ENCODE results near the gene HS3ST2. TPM values are rescaled to one million over a fixed set of nuclear protein-coding genes. Genes with fewer than 3 reads are reported as not detected.

The HS3ST2 gene
- total RNA-seq, 1 experiment from 2014 or later, result 0.24 TPM

- CTCF ChIA-PET, result no interaction called here
- no peak for TF ChIP-seq EZH2 (IDR thresholded peaks at IDR 0.05; ENCODE audit: borderline replicate concordance, low read depth, low read length, poor library complexity, severe bottlenecking)
- no peak for TF ChIP-seq CTCF (conservative IDR thresholded peaks at IDR 0.05; ENCODE audit: low read depth, low read length)
- H3K4me3 ChIP-seq (ENCODE audit: low read depth, low read length, poor library complexity, severe bottlenecking), result no peak overlapping the region
- H3K4me1 ChIP-seq (ENCODE audit: insufficient read depth, low read length, poor library complexity, severe bottlenecking), result no peaks in the 10 kb centered on the region
- peaks cover 70% of the 10 kb centered on the region for H3K27me3 ChIP-seq (replicated peaks; ENCODE audit: insufficient read depth, low read depth, low read length, poor library complexity)
- BruUV-seq (replicated peaks), result no TSS peak
- POLR2A ChIA-PET (ENCODE audit: low non-redundant PET), result no interaction called here
- no peak overlapping the region for H3K27ac ChIP-seq (ENCODE audit: low read depth, low read length, poor library complexity, severe bottlenecking)
- no peaks in the 10 kb centered on the region for H3K36me3 ChIP-seq (ENCODE audit: insufficient read depth, low read length, poor library complexity, severe bottlenecking)
- H3K9me3 ChIP-seq (ENCODE audit: low read depth, low read length, poor library complexity, severe bottlenecking), result no peaks in the 10 kb centered on the region
- intact Hi-C loops (cut with micrococcal nuclease; ENCODE audit: unreplicated experiment), result loop anchor here (10.0 kb wide), 1 partner anchor 101 kb away; no protein-coding TSS in a partner anchor
- DNase-seq (ENCODE audit: low spot score), result no peak
Observed at GRCh38 chr16:22805326-22805725, 8.6 kb upstream of the HS3ST2 start.

GRCh38 chr16:22806811-22807210, 7.2 kb upstream of the HS3ST2 start:
- BruUV-seq (replicated peaks), result no TSS peak
- intact Hi-C loops (cut with micrococcal nuclease; ENCODE audit: unreplicated experiment), result loop anchor here (10.0 kb wide), 1 partner anchor 102 kb away; no protein-coding TSS in a partner anchor
- H3K36me3 ChIP-seq (ENCODE audit: insufficient read depth, low read length, poor library complexity, severe bottlenecking), result no peaks in the 10 kb centered on the region
- no peak overlapping the region for H3K4me3 ChIP-seq (ENCODE audit: low read depth, low read length, poor library complexity, severe bottlenecking)
- CTCF ChIA-PET, result no interaction called here
- no peak overlapping the region for H3K27ac ChIP-seq (ENCODE audit: low read depth, low read length, poor library complexity, severe bottlenecking)
- H3K27me3 ChIP-seq (replicated peaks; ENCODE audit: insufficient read depth, low read depth, low read length, poor library complexity), result peaks cover 78% of the 10 kb centered on the region
- H3K9me3 ChIP-seq (ENCODE audit: low read depth, low read length, poor library complexity, severe bottlenecking), result no peaks in the 10 kb centered on the region
- no peaks in the 10 kb centered on the region for H3K4me1 ChIP-seq (ENCODE audit: insufficient read depth, low read length, poor library complexity, severe bottlenecking)
- DNase-seq (ENCODE audit: low spot score), result no peak
- TF ChIP-seq EZH2 (IDR thresholded peaks at IDR 0.05; ENCODE audit: borderline replicate concordance, low read depth, low read length, poor library complexity, severe bottlenecking) (no peak), CTCF (conservative IDR thresholded peaks at IDR 0.05; ENCODE audit: low read depth, low read length) (no peak)
- POLR2A ChIA-PET (ENCODE audit: low non-redundant PET), result no interaction called here

- no peak for DNase-seq (ENCODE audit: low spot score)
- Histone ChIP-seq H3K4me1 (ENCODE audit: insufficient read depth, low read length, poor library complexity, severe bottlenecking) (no peaks in the 10 kb centered on the region), H3K27me3 (replicated peaks; ENCODE audit: insufficient read depth, low read depth, low read length, poor library complexity) (peaks cover 88% of the 10 kb centered on the region), H3K36me3 (ENCODE audit: insufficient read depth, low read length, poor library complexity, severe bottlenecking) (no peaks in the 10 kb centered on the region), H3K9me3 (ENCODE audit: low read depth, low read length, poor library complexity, severe bottlenecking) (no peaks in the 10 kb centered on the region), H3K4me3 (ENCODE audit: low read depth, low read length, poor library complexity, severe bottlenecking) (no peak overlapping the region), H3K27ac (ENCODE audit: low read depth, low read length, poor library complexity, severe bottlenecking) (no peak overlapping the region)
- ChIA-PET POLR2A (ENCODE audit: low non-redundant PET) (no interaction called here), CTCF (no interaction called here)
- intact Hi-C loops (cut with micrococcal nuclease; ENCODE audit: unreplicated experiment), result no loop called here
- no TSS peak for BruUV-seq (replicated peaks)
- TF ChIP-seq EZH2 (IDR thresholded peaks at IDR 0.05; ENCODE audit: borderline replicate concordance, low read depth, low read length, poor library complexity, severe bottlenecking), result no peak
- TF ChIP-seq CTCF (conservative IDR thresholded peaks at IDR 0.05; ENCODE audit: low read depth, low read length), result no peak
Observed at GRCh38 chr16:22810226-22810625, 3.7 kb upstream of the HS3ST2 start.
